ENCODE data around the gene CEP97.
A peak's percentile ranks its signal among the peaks of the same experiment; 100 is the strongest.
"Not testable (repeated sequence)": the region's sequence is repeated elsewhere in the genome, so short reads cannot be mapped to it uniquely, and the experiment has no call there.

The CEP97 gene

GRCh38 chr3:101704639-101705038 lies 19.8 kb upstream of the CEP97 start:
- not testable (repeated sequence) for DNase-seq

GRCh38 chr3:101709126-101709525 lies 15.3 kb upstream of the CEP97 start:
- DNase-seq: no peak

DNA sequence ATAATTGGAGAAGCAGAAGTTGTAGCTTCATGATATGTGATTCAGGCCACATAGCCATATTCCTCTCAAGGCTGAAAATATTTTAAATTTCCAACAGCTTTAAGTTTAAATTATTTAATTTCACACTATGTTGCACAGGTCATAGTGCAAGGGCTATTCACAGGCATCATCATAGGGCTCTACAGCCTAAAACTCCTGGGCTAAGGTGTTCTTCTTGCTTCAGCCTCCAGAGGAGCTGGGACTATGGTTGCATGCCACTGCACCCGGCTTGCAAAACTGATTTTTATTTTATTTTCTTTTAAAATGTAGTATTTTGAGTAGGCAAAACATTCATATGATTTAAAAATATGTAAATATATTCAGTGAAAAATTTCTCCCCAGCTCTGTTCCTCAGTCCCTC lies 6.0 kb upstream of the CEP97 start:
- DNase-seq: no peak

- no peak for DNase-seq
These were observed 4.7 kb upstream of the CEP97 start for GRCh38 chr3:101719604-101720185.

- no peak for DNase-seq
These were observed 3.3 kb upstream of the CEP97 start for GRCh38 chr3:101720851-101721840.

- DNase-seq: peak; percentile 35
These were observed 1.8 kb upstream of the CEP97 start for GRCh38 chr3:101722394-101723173.

GRCh38 chr3:101725194-101725889 lies 928 bp downstream of the CEP97 start:
- DNase-seq: peak; percentile 25

DNA sequence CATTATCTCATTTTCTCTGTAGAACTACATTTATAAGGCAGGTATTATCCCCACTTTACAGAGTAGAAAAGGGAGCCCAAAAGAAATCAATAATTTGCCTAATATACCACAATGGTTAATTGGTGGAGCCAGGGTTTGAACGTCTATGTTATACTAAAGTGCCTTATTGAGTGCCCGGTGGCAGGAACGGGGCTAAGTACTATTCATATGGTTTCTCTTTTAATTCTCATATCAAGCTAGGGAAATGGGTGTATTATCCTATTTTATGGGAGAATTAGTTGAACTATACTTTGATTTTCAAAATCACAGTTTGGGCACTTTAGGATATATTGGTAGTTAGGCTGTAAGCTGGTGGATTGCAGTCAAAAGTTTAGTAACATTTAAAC lies 1.5 kb downstream of the CEP97 start:
- no peak for DNase-seq

- no peak for DNase-seq
These were observed 5.2 kb downstream of the CEP97 start for GRCh38 chr3:101729586-101729985.

GRCh38 chr3:101730839-101731238 lies 6.4 kb downstream of the CEP97 start:
- no peak for DNase-seq

- no peak for DNase-seq
These were observed 7.8 kb downstream of the CEP97 start for GRCh38 chr3:101732240-101732641.

DNA sequence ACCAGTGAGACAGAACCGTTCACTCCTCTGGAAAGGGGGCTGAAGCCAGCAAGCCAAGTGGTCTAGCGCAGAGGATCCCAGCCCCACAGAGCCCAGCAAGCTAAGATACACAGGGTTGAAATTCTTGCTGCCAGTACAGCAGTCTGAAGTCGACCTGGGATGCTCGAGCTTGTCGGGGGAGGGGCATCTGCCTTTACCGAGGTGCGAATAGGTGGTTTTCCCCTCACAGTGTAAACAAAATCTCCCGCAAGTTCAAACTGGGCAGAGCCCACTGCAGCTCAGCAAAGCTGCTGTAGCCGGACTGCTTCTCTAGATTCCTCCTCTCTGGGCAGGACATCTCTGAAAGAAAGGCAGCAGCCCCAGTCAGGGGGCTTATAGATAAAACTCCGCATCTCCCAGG lies 11.4 kb downstream of the CEP97 start:
- no peak for DNase-seq

DNA sequence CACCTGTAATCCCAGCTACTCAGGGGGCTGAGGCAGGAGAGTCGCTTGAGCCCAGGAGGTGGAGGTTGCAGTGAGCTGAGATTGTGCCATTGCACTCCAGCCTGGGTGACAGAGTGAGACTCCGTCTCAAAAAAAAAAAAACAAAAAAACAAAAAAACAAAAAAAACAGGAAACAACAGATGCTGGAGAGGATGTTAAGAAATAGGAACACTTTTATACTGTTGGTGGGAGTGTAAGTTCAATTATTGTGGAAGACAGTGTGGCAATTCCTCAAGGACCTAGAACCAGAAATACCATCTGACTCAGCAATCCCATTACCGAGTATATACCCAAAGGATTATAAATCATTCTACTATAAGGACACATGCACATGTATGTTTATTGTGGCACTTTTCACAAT lies 17.5 kb downstream of the CEP97 start:
- DNase-seq: not testable (repeated sequence)

DNA sequence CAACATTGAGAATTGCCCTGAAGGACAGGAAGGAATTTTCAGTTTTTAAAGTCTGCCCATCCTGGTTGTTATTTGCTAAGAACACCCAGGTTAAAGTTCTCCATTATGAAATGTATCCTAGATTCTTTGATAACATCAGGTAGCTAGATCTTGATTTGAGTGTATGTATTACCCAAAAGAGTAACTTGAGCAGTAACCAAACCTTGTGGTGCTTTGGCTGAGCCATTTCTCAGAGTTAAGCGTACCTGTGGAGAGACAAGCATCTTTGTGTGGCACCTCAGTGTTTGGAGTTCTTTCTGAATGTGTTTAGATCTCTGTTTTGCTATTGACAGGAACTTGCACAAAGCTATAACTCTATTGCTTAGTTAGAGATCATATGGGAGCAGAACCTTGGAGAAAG lies 20.4 kb downstream of the CEP97 start:
- DNase-seq: no peak

GRCh38 chr3:101745934-101746333 lies 21.5 kb downstream of the CEP97 start:
- not testable (repeated sequence) for DNase-seq

- peak; percentile 53 for DNase-seq
These were observed 29.1 kb downstream of the CEP97 start for GRCh38 chr3:101753386-101754113.

- no peak for DNase-seq
These were observed 33.8 kb downstream of the CEP97 start for GRCh38 chr3:101758224-101758623.

- no peak for DNase-seq
These were observed 37.7 kb downstream of the CEP97 start for GRCh38 chr3:101762041-101762646.

- DNase-seq: not testable (repeated sequence)
These were observed 53.4 kb downstream of the CEP97 start for GRCh38 chr3:101777745-101778281.

GRCh38 chr3:101778385-101779046 lies 54.1 kb downstream of the CEP97 start:
- DNase-seq: no peak

Measured in central memory CD4-positive, alpha-beta T cell (primary cell).